Stomach (tissue), 9 donors: Measurements from ENCODE around the gene TAF6. TPM values are rescaled to one million over a fixed set of nuclear protein-coding genes. Genes with fewer than 3 reads are reported as not detected.

Experiments used
- DNase-seq, 2 donors: peaks; one replicate each; pipeline versions ENCODE4 v3.0.0 to v3.0.0-alpha.2; 2013 to 2019
- H3K27ac ChIP-seq, 5 donors: fragments of 200-600 bp in 4 of 5; sonication (generic) in 4 of 5; one replicate each; pipeline ENCODE4 v1.5.1; 2013 to 2019; ENCODE audit warnings: mild to moderate bottlenecking in 1 of 5, moderate library complexity in 1 of 5
- H3K27me3 ChIP-seq, 3 donors: fragments of 200-600 bp; sonication (generic); one replicate each; pipeline ENCODE4 v1.5.1; 2017 to 2019; ENCODE audit warnings: mixed run types in 1 of 3
- H3K36me3 ChIP-seq, 4 donors: fragments of 200-600 bp; sonication (generic); 1 replicate in 3 of 4; 2 replicates in 1 of 4; pipeline ENCODE4 v1.5.1; 2016 to 2019
- H3K4me1 ChIP-seq, 4 donors: fragments of 200-600 bp; sonication (generic); one replicate each; pipeline ENCODE4 v1.5.1; 2016 to 2019
- H3K4me3 ChIP-seq, 4 donors: fragments of 200-600 bp; sonication (generic) in 3 of 4; one replicate each; pipeline ENCODE4 v1.5.1; 2016 to 2019; ENCODE audit warnings: mild to moderate bottlenecking in 1 of 4
- H3K9me3 ChIP-seq, 4 donors: fragments of 200-600 bp; sonication (generic); one replicate each; pipeline ENCODE4 v1.5.1; 2016 to 2019
- CTCF ChIP-seq, 7 experiments: fragments of 450-650 bp in 4 of 7; fragments of 200-600 bp in 3 of 7; sonication (generic) in 3 of 7; IDR thresholded peaks; one replicate each; pipeline ENCODE4 v1.5.1; 2016 to 2019; ENCODE audit warnings: antibody characterized with exemption in 7 of 7, control low read depth in 2 of 7, mild to moderate bottlenecking in 1 of 7
- EP300 ChIP-seq: sonication (generic); formaldehyde crosslinking; IDR thresholded peaks from one replicate; pipeline ENCODE4 v1.6.1; 2017; ENCODE audit warnings: antibody characterized with exemption
- POLR2A ChIP-seq, 4 donors: fragments of 450-650 bp; IDR thresholded peaks; one replicate each; pipeline ENCODE4 v1.6.1; 2016; ENCODE audit warnings: antibody characterized with exemption in 4 of 4, control low read depth in 2 of 4, mild to moderate bottlenecking in 1 of 4, moderate library complexity in 1 of 4
- POLR2AphosphoS5 ChIP-seq, 3 donors: sonication (generic); formaldehyde crosslinking; IDR thresholded peaks; one replicate each; pipeline ENCODE4 v1.6.1; 2016; ENCODE audit warnings: antibody characterized with exemption in 3 of 3
- WGBS, 5 donors: extraction: QIAGEN DNeasy Blood & Tissue Kit in 3 of 5; methylation state at CpG; one replicate each; pipeline versions ENCODE4 v1.1.5 to v1.1.7; 2013 to 2018; 5-methylcytosine and 5-hydroxymethylcytosine counted together
- intact Hi-C: fragments of 100-400 bp; cut with DNase I; formaldehyde crosslinking; loops from one replicate; pipeline ENCODE4 v1.15.1; 2023; ENCODE audit warnings: low total_unique reads
- polyA plus RNA-seq, 3 donors: library from polyadenylated mRNA; stranded (reverse); fragments of 200-250 nt; gene quantifications; one replicate each; pipeline ENCODE4 v1.2.3, GENCODE V29; 2013
- total RNA-seq, 5 donors: library from RNA; depleted of rRNA; stranded (reverse); fragments of >200 nt; gene quantifications; one replicate each; pipeline versions ENCODE4 v1.1.0 to v1.2.3, GENCODE V29; 2014 to 2016
- donor health status: healthy with polysubstance abuse.
- donor health status: Bipolar disorder and iron deficiency.
- donor health status: healthy.

TAF6 gene
- total and polyA plus RNA-seq, 8 donors, result 15.4 to 106 (median 28.4) TPM

- no peak for DNase-seq
These were observed 40.0 kb upstream of the TAF6 start for GRCh38 chr7:100159099-100159623.

GRCh38 chr7:100158229-100159098 lies 39.3 kb upstream of the TAF6 start, which contains the start of gene TRAPPC14:
Gene TRAPPC14, minus strand, starts transcription at chr7:100158723. Its CDS starts 224 bp downstream, at chr7:100158499.
- intact Hi-C loops, result no loop called here
- peaks cover 27 to 38% (median 35%) of the 10 kb centered on the region in 4 donors for H3K36me3 ChIP-seq
- H3K4me1 ChIP-seq, result peaks cover 12 to 53% (median 47%) of the 10 kb centered on the region in 4 donors
- TF ChIP-seq EP300 (no peak), POLR2A (IDR thresholded peaks at IDR 0.05) (no peak), POLR2AphosphoS5 (IDR thresholded peaks at IDR 0.05) (peak in 2 of 3 donors; percentile 42 to 76)
- H3K4me3 ChIP-seq, result peak within 1 kb of the TSS; percentile 81 to 99 (median 91)
- no peaks in the 10 kb centered on the region for H3K27me3 ChIP-seq
- 0 to 1% (median 1%) methylated on average over 41 to 87 of the region's 87 CpGs for WGBS, 5 donors
- DNase-seq, result peak; percentile 92 to 97
- H3K9me3 ChIP-seq, result no peaks in the 10 kb centered on the region
- peak within 1 kb of the TSS; percentile 83 to 93 (median 90) for H3K27ac ChIP-seq

More at GRCh38 chr7:100159099-100159623, 40.0 kb upstream of the TAF6 start:
- H3K9me3 ChIP-seq, result no peaks in the 10 kb centered on the region
- TF ChIP-seq EP300 (no peak), POLR2AphosphoS5 (IDR thresholded peaks at IDR 0.05) (no peak), CTCF (IDR thresholded peaks at IDR 0.05) (no peak), POLR2A (IDR thresholded peaks at IDR 0.05) (no peak)
- peak overlapping the region; percentile 83 to 93 (median 90) for H3K27ac ChIP-seq
- intact Hi-C loops, result no loop called here
- H3K27me3 ChIP-seq, result no peaks in the 10 kb centered on the region
- H3K36me3 ChIP-seq, result peaks cover 20 to 31% (median 28%) of the 10 kb centered on the region in 4 donors
- WGBS, 5 donors, result 62 to 73% (median 69%) methylated on average over 7 of the region's 7 CpGs
- H3K4me1 ChIP-seq, result peaks cover 12 to 48% (median 43%) of the 10 kb centered on the region in 4 donors
- peak overlapping the region; percentile 81 to 99 (median 91) for H3K4me3 ChIP-seq

- peak overlapping the region; percentile 81 to 99 (median 91) for H3K4me3 ChIP-seq
- TF ChIP-seq CTCF (IDR thresholded peaks at IDR 0.05), result peak in 1 of 7 experiments; percentile 18
- TF ChIP-seq POLR2A (IDR thresholded peaks at IDR 0.05), result no peak
- H3K36me3 ChIP-seq, result peaks cover 31 to 47% (median 43%) of the 10 kb centered on the region in 4 donors
- no peaks in the 10 kb centered on the region for H3K27me3 ChIP-seq
- peak overlapping the region; percentile 83 to 93 (median 90) for H3K27ac ChIP-seq
- DNase-seq, result peak in 1 of 2 donors; percentile 72
- H3K4me1 ChIP-seq, result peaks cover 12 to 60% (median 50%) of the 10 kb centered on the region in 4 donors
- 12 to 23% (median 15%) methylated on average over 23 to 32 of the region's 32 CpGs for WGBS, 5 donors
- intact Hi-C loops, result no loop called here
- H3K9me3 ChIP-seq, result no peaks in the 10 kb centered on the region
These were observed 38.4 kb upstream of the TAF6 start for GRCh38 chr7:100157334-100158228.

GRCh38 chr7:100157069-100157333 lies 37.8 kb upstream of the TAF6 start:
- WGBS, 5 donors, result 43 to 68% (median 58%) methylated on average over 5 of the region's 5 CpGs
- no peaks in the 10 kb centered on the region for H3K27me3 ChIP-seq
- TF ChIP-seq POLR2A (IDR thresholded peaks at IDR 0.05) (no peak), CTCF (IDR thresholded peaks at IDR 0.05) (no peak), POLR2AphosphoS5 (IDR thresholded peaks at IDR 0.05) (no peak), EP300 (no peak)
- H3K36me3 ChIP-seq, result peaks cover 31 to 53% (median 46%) of the 10 kb centered on the region in 4 donors
- DNase-seq, result no peak
- no peaks in the 10 kb centered on the region for H3K9me3 ChIP-seq
- H3K4me3 ChIP-seq, result peak overlapping the region in 3 of 4 donors; percentile 81 to 99 (median 86)
- intact Hi-C loops, result no loop called here
- peaks cover 12 to 66% (median 50%) of the 10 kb centered on the region in 4 donors for H3K4me1 ChIP-seq
- peak overlapping the region; percentile 52 to 93 (median 90) for H3K27ac ChIP-seq
